Measurements from ENCODE around the gene LRRC4C.

LRRC4C gene

DNA sequence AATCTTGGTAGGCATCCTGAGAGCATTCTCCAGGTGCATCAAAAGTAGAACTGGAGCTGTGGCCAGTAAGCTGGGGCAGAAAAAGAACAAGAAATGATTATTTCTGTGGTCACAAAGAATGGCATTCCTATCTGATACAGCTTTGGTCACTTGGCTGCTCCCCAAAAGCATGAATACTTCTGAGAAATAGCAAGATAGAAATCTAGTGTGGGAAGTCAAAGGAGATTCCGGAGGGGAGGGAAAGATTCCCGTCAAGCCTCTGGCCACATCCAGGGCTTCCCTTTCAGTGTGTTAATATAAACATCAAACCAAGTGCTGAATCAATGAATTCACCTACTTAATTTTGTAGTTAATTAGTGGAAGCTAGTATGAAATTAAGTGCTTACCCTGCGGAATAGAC, 1185.4 kb downstream of the LRRC4C start:
- intact Hi-C loops (cut with DNase I; ENCODE audit: low total_unique reads), result no loop called here

DNA sequence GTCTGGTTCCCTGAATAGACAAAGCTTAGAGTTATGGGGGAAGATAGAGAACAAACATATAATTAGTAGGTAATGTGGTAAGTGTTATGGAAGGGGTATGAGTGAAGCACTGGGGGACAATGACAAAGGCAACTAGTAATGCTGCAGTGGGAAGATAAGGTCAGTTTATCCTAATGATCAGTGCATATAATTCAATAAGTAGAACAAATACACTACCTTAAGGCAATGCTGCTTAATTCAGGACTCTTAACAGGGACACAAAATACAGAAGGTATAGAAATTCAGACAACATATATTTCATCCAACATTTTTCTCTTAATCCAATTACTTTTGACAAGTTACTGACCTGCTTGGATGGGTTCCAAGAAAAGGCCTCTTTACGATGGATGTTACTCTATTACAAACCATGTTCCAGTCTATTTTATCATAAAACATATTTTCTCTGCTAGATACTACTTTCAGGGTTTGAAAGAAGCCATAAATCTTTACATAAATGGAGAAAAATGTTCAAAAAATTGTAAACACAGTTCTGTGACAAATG, 1186.2 kb downstream of the LRRC4C start:
- H3K27me3 ChIP-seq, result no peaks in the 10 kb centered on the region
- no peaks in the 10 kb centered on the region for H3K9me3 ChIP-seq
- no peak overlapping the region for H3K27ac ChIP-seq
- H3K4me1 ChIP-seq, result peaks cover 0 to 12% (median 0%) of the 10 kb centered on the region in 4 donors
- TF ChIP-seq, protein P1, sequence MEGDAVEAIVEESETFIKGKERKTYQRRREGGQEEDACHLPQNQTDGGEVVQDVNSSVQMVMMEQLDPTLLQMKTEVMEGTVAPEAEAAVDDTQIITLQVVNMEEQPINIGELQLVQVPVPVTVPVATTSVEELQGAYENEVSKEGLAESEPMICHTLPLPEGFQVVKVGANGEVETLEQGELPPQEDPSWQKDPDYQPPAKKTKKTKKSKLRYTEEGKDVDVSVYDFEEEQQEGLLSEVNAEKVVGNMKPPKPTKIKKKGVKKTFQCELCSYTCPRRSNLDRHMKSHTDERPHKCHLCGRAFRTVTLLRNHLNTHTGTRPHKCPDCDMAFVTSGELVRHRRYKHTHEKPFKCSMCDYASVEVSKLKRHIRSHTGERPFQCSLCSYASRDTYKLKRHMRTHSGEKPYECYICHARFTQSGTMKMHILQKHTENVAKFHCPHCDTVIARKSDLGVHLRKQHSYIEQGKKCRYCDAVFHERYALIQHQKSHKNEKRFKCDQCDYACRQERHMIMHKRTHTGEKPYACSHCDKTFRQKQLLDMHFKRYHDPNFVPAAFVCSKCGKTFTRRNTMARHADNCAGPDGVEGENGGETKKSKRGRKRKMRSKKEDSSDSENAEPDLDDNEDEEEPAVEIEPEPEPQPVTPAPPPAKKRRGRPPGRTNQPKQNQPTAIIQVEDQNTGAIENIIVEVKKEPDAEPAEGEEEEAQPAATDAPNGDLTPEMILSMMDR (IDR thresholded peaks at IDR 0.05), result no peak
- no peaks in the 10 kb centered on the region for H3K36me3 ChIP-seq
- no peak overlapping the region for H3K4me3 ChIP-seq
- DNase-seq, result no peak
- intact Hi-C loops (cut with DNase I; ENCODE audit: low total_unique reads), result no loop called here

More for the DNA sequence above, 1185.4 kb downstream of the LRRC4C start:
- DNase-seq, result no peak
- TF ChIP-seq, protein P1 (IDR thresholded peaks at IDR 0.05), result no peak
- Histone ChIP-seq H3K27me3 (no peaks in the 10 kb centered on the region), H3K4me1 (peaks cover 0 to 12% (median 0%) of the 10 kb centered on the region in 4 donors), H3K27ac (no peak overlapping the region), H3K9me3 (no peaks in the 10 kb centered on the region), H3K4me3 (no peak overlapping the region), H3K36me3 (no peaks in the 10 kb centered on the region)

DNA sequence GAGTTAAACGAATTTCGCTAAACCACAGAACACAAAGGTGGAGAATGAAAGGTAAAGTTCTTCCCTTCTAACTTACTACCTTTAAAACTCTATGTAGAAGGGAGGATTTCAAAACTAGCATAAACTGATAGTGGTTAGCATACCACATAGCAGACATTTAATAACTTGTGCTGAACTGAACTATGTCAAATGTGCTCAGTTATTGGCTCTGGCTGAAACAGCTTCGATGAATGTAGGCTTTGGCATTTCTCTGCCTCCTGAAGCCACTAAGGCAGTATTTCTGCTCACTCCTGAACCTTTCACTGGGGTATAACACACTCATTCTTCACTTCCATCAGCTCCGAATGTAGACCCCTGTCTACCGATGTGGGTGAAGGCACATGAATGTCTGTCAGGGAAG, 1188.1 kb downstream of the LRRC4C start:
- intact Hi-C loops (cut with DNase I; ENCODE audit: low total_unique reads), result no loop called here
- H3K4me1 ChIP-seq, result peaks cover 0 to 12% (median 0%) of the 10 kb centered on the region in 4 donors

DNA sequence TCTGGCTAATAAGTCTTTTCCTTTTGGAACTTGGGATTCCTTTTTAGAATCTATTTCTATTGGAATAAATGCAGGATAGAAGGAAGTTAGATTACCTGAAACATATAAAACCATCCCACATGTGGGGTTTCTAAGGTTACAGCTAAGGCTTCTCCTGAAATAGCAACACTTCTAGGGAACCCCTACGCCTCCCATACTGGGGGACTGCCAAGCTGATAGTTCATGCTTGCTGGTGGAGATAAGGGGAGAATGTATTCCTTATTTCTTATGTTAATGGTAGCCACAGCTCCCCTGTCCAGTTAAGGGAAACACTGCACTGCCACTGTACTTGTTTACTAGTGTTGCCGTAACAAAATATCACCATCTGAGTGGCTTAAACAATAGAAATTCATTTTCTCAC, 1189.6 kb downstream of the LRRC4C start:
- Histone ChIP-seq H3K36me3 (no peaks in the 10 kb centered on the region), H3K27me3 (no peaks in the 10 kb centered on the region), H3K27ac (no peak overlapping the region), H3K4me3 (no peak overlapping the region), H3K9me3 (no peaks in the 10 kb centered on the region), H3K4me1 (peaks cover 0 to 12% (median 0%) of the 10 kb centered on the region in 4 donors)
- TF ChIP-seq, protein P1 (IDR thresholded peaks at IDR 0.05), result no peak
- intact Hi-C loops (cut with DNase I; ENCODE audit: low total_unique reads), result no loop called here
- no peak for DNase-seq

More for the DNA sequence above, 1188.1 kb downstream of the LRRC4C start:
- Histone ChIP-seq H3K4me3 (no peak overlapping the region), H3K27me3 (no peaks in the 10 kb centered on the region), H3K27ac (no peak overlapping the region), H3K36me3 (no peaks in the 10 kb centered on the region), H3K9me3 (no peaks in the 10 kb centered on the region)
- DNase-seq, result no peak
- TF ChIP-seq, protein P1 (IDR thresholded peaks at IDR 0.05), result no peak

DNA sequence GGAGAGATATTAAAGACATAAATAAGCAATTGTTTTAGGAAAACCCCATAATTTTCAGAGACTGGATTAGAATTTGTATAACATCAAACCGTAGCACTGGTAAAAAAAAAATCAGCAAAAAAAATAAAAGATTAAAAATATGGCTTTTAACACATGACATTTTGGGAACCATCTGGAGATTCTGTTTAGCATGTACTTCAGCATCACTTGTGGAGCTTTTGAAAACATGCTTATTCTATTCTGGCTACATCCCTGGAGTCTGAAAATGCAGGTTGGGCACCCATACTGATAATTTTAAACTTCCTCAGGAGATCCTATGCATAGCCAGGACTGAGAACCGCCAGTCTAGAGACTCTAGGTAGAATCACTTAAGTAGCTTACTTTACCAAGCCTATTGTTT, 1190.9 kb downstream of the LRRC4C start:
- no peaks in the 10 kb centered on the region for H3K27me3 ChIP-seq
- TF ChIP-seq, protein P1 (IDR thresholded peaks at IDR 0.05), result no peak
- H3K36me3 ChIP-seq, result no peaks in the 10 kb centered on the region
- H3K4me1 ChIP-seq, result no peaks in the 10 kb centered on the region
- H3K9me3 ChIP-seq, result no peaks in the 10 kb centered on the region
- intact Hi-C loops (cut with DNase I; ENCODE audit: low total_unique reads), result no loop called here
- no peak overlapping the region for H3K4me3 ChIP-seq
- no peak for DNase-seq
- no peak overlapping the region for H3K27ac ChIP-seq

DNA sequence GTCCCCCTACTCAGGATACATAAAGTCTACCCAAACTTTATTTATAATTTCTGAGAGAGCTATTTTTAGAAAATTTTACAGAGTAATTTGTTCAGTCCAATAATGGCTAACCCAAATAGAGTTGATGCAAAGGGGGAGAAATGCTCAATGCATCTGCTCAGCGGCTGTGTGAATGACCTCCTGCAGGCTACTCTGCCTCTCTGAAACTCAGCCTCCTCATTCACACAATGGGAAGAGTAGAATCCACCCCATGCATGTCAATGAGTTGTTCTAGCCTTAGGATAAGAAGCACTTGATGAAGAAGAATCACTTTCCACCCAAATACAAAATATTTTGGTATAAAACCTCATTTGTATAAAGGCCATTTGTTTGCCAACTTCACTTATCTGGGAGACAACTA, 1204.0 kb downstream of the LRRC4C start:
- H3K27ac ChIP-seq, result no peak overlapping the region
- H3K27me3 ChIP-seq, result no peaks in the 10 kb centered on the region
- no peak overlapping the region for H3K4me3 ChIP-seq
- no peaks in the 10 kb centered on the region for H3K9me3 ChIP-seq
- TF ChIP-seq, protein P1 (IDR thresholded peaks at IDR 0.05), result no peak
- H3K36me3 ChIP-seq, result no peaks in the 10 kb centered on the region
- no peaks in the 10 kb centered on the region for H3K4me1 ChIP-seq
- no peak for DNase-seq
- intact Hi-C loops (cut with DNase I; ENCODE audit: low total_unique reads), result no loop called here

Measured in tibial artery (tissue), 4 donors.